Measurements from ENCODE around the gene AIF1L. TPM values are rescaled to one million over a fixed set of nuclear protein-coding genes. Genes with fewer than 3 reads are reported as not detected.

AIF1L gene
- total and polyA plus RNA-seq, 2 of the 13 experiments (the other 11 are each of a cell fraction or from before 2014, with no cell fraction given), result 12.4 to 36.5 TPM

GRCh38 chr9:131078427-131079366, 17.6 kb upstream of the AIF1L start (continued):
- TF ChIP-seq SKIL (CRISPR knock-in tag; IDR thresholded peaks at IDR 0.05; ENCODE audit: borderline replicate concordance) (peak; percentile 67; the same call in 1 of the 2 replicates), SMARCC2 (IDR thresholded peaks at IDR 0.05) (no peak), ZNF432 (CRISPR knock-in tag; IDR thresholded peaks at IDR 0.05; ENCODE audit: borderline replicate concordance) (no peak), DRAP1 (CRISPR knock-in tag; IDR thresholded peaks at IDR 0.05) (no peak), ZMAT3 (CRISPR knock-in tag; conservative IDR thresholded peaks at IDR 0.05) (peak; percentile 58; the same call in 1 of the 2 replicates), ZNF143 (CRISPR knock-in tag; IDR thresholded peaks at IDR 0.05) (no peak), ZNF576 (CRISPR knock-in tag; IDR thresholded peaks at IDR 0.05) (no peak), MTA1 (CRISPR knock-in tag; IDR thresholded peaks at IDR 0.05; ENCODE audit: borderline replicate concordance) (peak; percentile 52; the same call in 1 of the 2 replicates), MBNL3 (CRISPR knock-in tag; conservative IDR thresholded peaks at IDR 0.05) (no peak), HOXA9 (CRISPR knock-in tag; IDR thresholded peaks at IDR 0.05; ENCODE audit: borderline replicate concordance) (no peak), JUN (CRISPR knock-in tag; IDR thresholded peaks at IDR 0.05) (no peak), SRSF1 (optimal IDR thresholded peaks at IDR 0.05; ENCODE audit: low read depth, low read length) (no peak), ZSCAN29 (CRISPR knock-in tag; conservative IDR thresholded peaks at IDR 0.05) (no peak), SATB2 (CRISPR knock-in tag; IDR thresholded peaks at IDR 0.05) (no peak; the same call in 1 of the 2 replicates), MAF1 (CRISPR knock-in tag; IDR thresholded peaks at IDR 0.05; ENCODE audit: borderline replicate concordance) (0 out of 2 replicates have a peak, but pooled peaks have one; percentile 46), IRX3 (CRISPR knock-in tag; IDR thresholded peaks at IDR 0.05; ENCODE audit: borderline replicate concordance, low read depth) (0 out of 2 replicates have a peak, but pooled peaks have one; percentile 30), ZNF383 (CRISPR knock-in tag; IDR thresholded peaks at IDR 0.05; ENCODE audit: borderline replicate concordance) (no peak), ZSCAN5A (CRISPR knock-in tag; IDR thresholded peaks at IDR 0.05; ENCODE audit: borderline replicate concordance) (no peak), ZNF180 (CRISPR knock-in tag; IDR thresholded peaks at IDR 0.05; ENCODE audit: borderline replicate concordance, low read depth) (no peak), NR2C2 (CRISPR knock-in tag; IDR thresholded peaks at IDR 0.05; ENCODE audit: borderline replicate concordance) (peak; percentile 52; the same call in 1 of the 2 replicates), GATAD2A (CRISPR knock-in tag; IDR thresholded peaks at IDR 0.05) (peak; percentile 45), TOPORS (CRISPR knock-in tag; IDR thresholded peaks at IDR 0.05) (peak; percentile 57; the same call in 1 of the 2 replicates), ATF5 (CRISPR knock-in tag; IDR thresholded peaks at IDR 0.05; ENCODE audit: low read depth) (no peak)
